Measurements from ENCODE around the gene DEK.
"Not testable (repeated sequence)": the region's sequence is repeated elsewhere in the genome, so short reads cannot be mapped to it uniquely, and the experiment has no call there.

The DEK gene, protein sequence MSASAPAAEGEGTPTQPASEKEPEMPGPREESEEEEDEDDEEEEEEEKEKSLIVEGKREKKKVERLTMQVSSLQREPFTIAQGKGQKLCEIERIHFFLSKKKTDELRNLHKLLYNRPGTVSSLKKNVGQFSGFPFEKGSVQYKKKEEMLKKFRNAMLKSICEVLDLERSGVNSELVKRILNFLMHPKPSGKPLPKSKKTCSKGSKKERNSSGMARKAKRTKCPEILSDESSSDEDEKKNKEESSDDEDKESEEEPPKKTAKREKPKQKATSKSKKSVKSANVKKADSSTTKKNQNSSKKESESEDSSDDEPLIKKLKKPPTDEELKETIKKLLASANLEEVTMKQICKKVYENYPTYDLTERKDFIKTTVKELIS

GRCh38 chr6:18264219-18264922 is at the start of gene DEK:
DEK (minus strand) TSS chr6:18264530; CDS start chr6:18263987, 543 bp downstream.
- peak; percentile 86 for DNase-seq

GRCh38 chr6:18312368-18312767 is 48.0 kb upstream of the DEK start:
- DNase-seq: no peak

GRCh38 chr6:18310010-18310409 is 45.7 kb upstream of the DEK start:
- not testable (repeated sequence) for DNase-seq

- DNase-seq: no peak
Measured at GRCh38 chr6:18309046-18309445, 44.7 kb upstream of the DEK start.

DNA sequence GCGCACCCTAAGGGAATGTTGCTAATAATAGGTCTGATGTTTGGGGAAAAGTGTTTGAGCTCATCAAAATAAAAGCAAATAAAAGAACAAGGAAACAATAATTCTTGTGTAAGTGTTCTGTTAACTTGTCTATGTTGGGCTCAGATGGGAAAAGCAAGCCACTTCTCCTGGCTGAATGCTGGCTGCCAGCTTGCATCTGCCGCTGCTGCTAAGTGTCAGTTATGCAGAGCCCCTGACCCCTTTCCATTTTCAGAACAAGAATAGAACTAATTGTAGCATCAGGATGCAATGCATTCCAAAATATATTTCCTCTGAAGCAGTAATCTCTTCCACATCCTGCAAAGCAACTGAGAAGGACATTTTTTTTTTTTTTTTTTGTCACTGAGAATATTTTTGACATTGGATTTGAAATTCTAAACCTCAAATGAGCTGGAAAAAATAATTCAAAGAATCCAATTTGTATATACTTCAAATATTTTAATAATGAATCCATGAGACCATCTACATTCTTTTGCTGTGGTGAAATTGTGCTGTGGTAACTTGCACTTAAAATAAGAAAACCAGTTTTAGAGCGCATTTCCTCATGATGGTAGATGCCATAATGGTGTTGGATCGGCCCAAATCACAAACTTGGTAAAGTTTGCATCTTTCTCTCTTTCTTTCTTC is 43.9 kb upstream of the DEK start:
- DNase-seq: no peak

GRCh38 chr6:18306977-18307376 is 42.6 kb upstream of the DEK start:
- DNase-seq: no peak

- DNase-seq: no peak
Measured at GRCh38 chr6:18302561-18303439, 38.5 kb upstream of the DEK start.

DNA sequence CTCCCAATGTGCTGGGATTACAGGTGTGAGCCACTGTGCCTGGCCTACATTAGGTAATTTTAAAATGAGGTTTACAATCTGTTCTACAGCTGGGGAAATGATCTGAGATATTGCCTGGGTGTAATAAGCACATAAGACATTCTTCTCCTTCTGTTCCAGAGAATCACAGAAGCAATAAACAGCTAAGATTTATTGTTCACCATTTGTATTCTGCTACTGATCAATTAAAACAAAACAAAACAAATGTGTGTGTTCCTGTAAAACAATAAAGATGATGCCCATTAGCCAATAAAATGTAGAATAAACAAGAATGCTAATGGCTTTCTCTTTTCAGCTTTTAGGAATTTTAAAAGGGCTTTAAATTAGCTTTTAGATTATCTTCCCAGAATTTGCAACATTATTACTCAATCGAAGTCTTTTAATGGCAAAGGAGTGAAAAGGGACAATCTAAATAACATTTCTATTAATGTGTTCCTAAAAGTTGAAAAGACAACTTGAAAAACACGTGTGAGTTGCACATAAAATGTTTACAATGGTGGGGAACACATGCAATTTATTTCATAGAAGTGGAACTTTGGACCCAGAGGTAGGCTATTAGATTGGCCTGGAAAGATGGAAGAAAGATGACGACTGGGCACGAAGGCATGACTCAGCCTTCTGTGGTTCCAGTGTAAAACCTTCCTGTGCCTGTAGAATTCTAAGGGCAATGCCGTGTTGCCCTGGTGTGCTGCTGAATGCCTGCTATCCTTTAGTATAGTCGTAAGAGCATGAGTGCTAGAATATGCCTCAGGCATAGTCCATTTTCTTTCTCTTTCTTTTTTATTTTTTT is 29.0 kb upstream of the DEK start:
- no peak for DNase-seq

DNA sequence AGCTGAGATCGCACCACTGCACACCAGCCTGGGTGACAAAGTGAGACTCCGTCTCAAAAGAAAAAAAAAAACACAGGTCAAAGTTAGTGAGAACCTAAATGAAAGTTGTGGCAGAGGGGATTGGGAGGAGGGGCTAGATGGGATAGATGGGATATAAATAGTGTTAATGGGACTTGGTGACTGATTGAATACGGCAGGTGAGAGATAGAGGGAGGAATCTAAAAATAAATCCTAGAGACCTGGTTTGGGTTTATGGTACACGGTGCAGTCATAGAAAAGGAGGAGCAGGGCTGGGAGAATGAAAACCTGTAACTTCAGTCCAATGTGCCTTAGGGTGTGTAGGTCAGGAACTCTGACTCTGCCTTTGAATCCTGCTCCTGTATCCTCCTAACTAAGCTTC is 25.0 kb upstream of the DEK start:
- DNase-seq: no peak

DNA sequence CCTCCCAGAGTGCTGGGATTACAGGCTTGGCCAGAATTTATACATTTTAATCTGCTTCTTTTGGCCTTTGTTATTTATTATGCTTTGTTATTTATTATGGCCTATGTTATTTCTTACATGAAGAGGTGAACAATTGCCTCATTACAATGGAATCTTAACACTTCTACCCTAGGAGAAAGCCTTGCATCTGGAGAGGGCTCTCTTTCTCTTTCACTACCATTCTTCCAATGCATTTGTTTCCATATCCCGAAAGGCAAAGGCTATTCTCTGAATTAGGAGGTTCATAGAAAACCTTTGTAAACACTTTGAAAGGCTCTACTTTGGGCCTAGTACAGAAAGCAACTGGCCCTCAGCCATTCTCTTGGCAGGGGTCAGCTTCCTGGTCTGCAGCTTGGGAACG is 19.9 kb upstream of the DEK start:
- no peak for DNase-seq

DNA sequence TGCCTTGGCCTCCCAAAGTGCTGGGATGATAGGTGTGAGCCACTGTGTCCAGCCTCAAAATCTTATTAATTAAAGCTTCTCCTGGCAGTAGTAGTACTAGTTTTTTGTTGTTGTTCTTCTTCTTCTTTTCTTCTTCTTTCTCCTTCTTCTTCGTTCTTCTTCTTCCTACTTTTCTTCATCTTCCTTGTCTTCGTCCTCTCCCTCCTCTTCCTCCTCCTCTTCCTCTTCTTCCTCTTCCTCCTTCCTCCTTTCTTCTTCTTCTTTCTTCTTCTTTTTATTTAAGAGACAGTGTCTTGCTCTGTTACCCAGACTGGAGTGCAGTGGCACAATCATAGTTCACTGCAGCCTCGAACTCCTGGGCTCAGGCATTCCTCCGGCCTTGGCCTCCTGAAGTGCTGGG is 17.2 kb upstream of the DEK start:
- DNase-seq: no peak

GRCh38 chr6:18280084-18280483 is 15.8 kb upstream of the DEK start:
- no peak for DNase-seq

DNA sequence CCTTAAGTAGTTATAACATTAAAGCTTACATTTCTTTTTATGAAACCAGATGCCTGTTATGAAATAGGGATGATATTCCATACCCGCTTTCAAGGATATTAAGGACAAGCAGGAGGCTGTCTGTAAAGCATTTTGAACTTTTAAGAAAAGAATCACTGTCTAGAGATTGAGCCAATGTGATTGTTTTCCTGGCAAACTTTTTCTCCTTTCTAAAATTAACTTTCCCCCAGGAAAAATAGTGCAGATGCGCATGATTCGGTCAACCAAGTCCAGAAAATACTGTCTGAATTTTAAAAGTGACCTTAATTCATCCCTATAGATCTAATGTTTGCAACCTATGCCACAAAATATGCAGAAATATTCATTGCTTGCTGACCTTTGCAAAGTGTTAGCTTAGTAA is 15.1 kb upstream of the DEK start:
- DNase-seq: no peak

DNA sequence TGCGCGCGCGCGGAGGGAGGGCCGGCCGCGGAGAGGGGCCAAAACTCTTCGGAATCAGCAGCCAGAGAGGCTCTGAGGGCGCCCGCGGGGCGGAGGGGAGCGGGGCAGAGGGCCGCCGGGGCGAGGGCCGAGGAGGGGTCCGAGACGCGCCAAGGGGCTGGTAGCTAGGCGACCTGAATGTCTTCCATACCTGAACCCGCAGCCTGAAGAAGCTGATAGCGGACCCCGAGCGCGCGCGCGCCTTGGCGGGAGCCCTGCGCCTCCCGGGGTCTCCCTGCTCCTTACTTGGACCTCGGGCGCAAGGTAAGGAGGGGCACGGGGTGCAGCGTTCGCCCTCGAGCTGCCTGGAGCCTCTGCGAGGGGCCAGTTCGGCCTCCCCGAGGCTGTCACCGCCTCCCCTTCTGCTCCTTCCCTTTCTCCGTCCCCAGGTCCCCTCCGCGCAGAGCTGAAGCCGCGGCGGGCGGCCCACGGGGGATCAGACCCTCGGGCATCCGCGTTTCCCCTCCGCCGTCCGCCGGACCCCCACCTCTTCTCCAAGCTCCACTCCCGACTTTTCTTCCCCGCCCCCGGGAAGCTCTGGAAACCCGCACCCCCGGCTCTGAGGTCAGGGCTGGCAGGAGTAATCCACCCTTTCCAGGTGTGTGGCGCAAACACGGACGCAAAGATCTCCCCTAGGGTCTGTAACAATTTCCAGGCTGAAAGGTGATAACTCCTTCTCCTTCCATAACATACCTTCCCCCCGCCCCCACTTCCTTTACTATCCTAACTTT is 13.1 kb upstream of the DEK start:
- no peak for DNase-seq

GRCh38 chr6:18276610-18277236 is 12.4 kb upstream of the DEK start:
- DNase-seq: no peak

- DNase-seq: no peak
Measured at GRCh38 chr6:18270216-18270615, 5.9 kb upstream of the DEK start.

- DNase-seq: no peak
Measured at GRCh38 chr6:18269717-18270116, 5.4 kb upstream of the DEK start.

DNA sequence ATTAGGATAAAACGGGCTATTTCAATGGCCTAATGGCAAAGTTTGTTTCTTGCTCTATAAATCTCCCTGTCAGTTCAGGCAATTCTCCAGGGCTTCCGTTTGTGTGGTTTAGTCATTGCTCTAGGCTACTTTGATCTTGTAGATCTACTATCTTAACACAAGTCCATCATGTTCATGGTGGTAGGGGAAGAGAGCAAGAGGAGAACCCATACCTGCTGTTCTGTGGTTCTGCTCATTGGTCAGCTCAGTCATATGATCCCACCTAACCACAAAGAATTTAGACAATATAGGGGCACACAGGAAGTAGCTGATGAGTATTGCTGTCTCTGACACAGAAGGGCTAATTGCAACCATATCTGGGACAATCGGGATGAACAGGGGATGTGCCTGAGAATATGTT is 4.9 kb upstream of the DEK start:
- DNase-seq: peak; percentile 17

DNA sequence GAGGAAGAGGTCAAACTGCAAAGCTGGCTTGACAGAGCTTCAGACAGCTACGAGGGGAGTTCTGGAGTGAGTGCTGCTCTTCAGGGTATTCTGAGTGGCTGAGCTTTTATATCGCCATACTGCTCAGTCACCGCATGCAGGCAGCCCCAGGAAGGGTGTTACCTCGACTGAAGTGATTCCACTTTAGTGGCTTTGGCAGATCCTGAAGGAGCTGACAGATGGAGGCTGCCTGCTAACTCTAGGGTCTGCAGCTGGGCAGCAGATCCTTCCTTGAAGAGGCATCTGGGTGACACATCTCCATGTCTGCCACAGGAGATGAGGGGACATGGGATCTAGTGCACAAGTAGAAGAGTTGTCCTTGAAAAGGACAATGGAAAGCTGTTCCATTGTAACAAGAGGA is 3.7 kb upstream of the DEK start:
- no peak for DNase-seq

DNA sequence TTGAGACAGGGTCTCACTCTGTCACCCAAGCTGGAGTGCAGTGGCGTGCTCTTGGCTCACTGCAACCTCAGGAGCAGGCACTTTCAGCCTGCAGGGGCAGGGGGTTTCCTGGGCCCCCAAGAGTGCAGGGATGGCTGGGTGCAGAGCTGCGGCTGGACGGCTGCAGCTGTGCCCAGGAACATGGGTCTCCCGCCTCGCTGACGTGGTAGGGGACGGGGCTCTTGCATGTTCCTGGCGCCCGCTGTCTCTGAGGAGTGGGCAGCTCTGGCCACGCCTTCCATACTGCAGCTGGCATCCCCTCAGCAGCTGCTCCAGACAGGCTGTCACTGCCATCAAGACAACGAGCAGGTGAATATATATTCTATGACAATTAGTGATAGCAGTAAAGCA is 2.2 kb upstream of the DEK start:
- DNase-seq: no peak

Data from activated CD4-positive, alpha-beta T cell treated with anti-CD3 and anti-CD28 coated beads, Interleukin-2, amount 50 U/mL, for 16 hours (primary cell).